Stimulated activated CD8-positive, alpha-beta memory T cell treated with anti-CD3 and anti-CD28 coated beads, Interleukin-7, amount 100 ng/mL, for 1 hour (primary cell): ENCODE results near the gene ERAP2.
"Not testable (repeated sequence)": the region's sequence is repeated elsewhere in the genome, so short reads cannot be mapped to it uniquely, and the experiment has no call there.

ENCODE experiments used
- DNase-seq, 2 donors: peaks; one replicate each; pipeline ENCODE4 v3.0.0-alpha.2; 2020; ENCODE audit warnings: low read depth in 2 of 2

ERAP2 gene

GRCh38 chr5:96876292-96876850, at the start of gene ERAP2:
Gene ERAP2, plus strand, starts transcription at chr5:96876500. Its CDS starts 3,186 bp downstream, at chr5:96879686.
- DNase-seq, result no peak

- DNase-seq, result no peak
Measured at GRCh38 chr5:96829297-96829696, 47.0 kb upstream of the ERAP2 start.

- no peak for DNase-seq
Measured at GRCh38 chr5:96834016-96834415, 42.3 kb upstream of the ERAP2 start.

GRCh38 chr5:96835791-96836191, 40.5 kb upstream of the ERAP2 start:
- DNase-seq, result no peak

GRCh38 chr5:96836817-96837216, 39.5 kb upstream of the ERAP2 start:
- DNase-seq, result no peak

GRCh38 chr5:96837303-96837702, 39.0 kb upstream of the ERAP2 start:
- DNase-seq, result no peak

GRCh38 chr5:96838201-96839070, 37.9 kb upstream of the ERAP2 start:
- no peak for DNase-seq

- DNase-seq, result no peak
Measured at GRCh38 chr5:96839071-96839592, 37.2 kb upstream of the ERAP2 start.

- DNase-seq, result not testable (repeated sequence)
Measured at GRCh38 chr5:96841931-96842330, 34.4 kb upstream of the ERAP2 start.

GRCh38 chr5:96843140-96843539, 33.2 kb upstream of the ERAP2 start:
- DNase-seq, result no peak

GRCh38 chr5:96844481-96844990, 31.8 kb upstream of the ERAP2 start:
- no peak for DNase-seq

GRCh38 chr5:96851312-96852062, 24.8 kb upstream of the ERAP2 start:
- no peak for DNase-seq

GRCh38 chr5:96852759-96853158, 23.5 kb upstream of the ERAP2 start:
- DNase-seq, result no peak

GRCh38 chr5:96854067-96854466, 22.2 kb upstream of the ERAP2 start:
- DNase-seq, result no peak

- no peak for DNase-seq
Measured at GRCh38 chr5:96855031-96855872, 21.0 kb upstream of the ERAP2 start.

- DNase-seq, result no peak
Measured at GRCh38 chr5:96856371-96856770, 19.9 kb upstream of the ERAP2 start.

GRCh38 chr5:96857454-96857853, 18.8 kb upstream of the ERAP2 start:
- no peak for DNase-seq

GRCh38 chr5:96857924-96858323, 18.4 kb upstream of the ERAP2 start:
- no peak for DNase-seq

- no peak for DNase-seq
Measured at GRCh38 chr5:96859375-96859774, 16.9 kb upstream of the ERAP2 start.

GRCh38 chr5:96861076-96861475, 15.2 kb upstream of the ERAP2 start:
- no peak for DNase-seq

- no peak for DNase-seq
Measured at GRCh38 chr5:96863114-96863513, 13.2 kb upstream of the ERAP2 start.
